ENCODE measurements around the gene TMEM101. TPM values are rescaled to one million over a fixed set of nuclear protein-coding genes. Genes with fewer than 3 reads are reported as not detected.

The TMEM101 gene
- 39.7 and 63.2 TPM in 2 replicates for total RNA-seq

GRCh38 chr17:44014437-44015172, at the start of gene TMEM101:
TSS of gene TMEM101 (minus strand) at chr17:44014963. CDS start at chr17:44014952, 11 bp downstream.

GRCh38 chr17:44004077-44004760, 10.5 kb downstream of the TMEM101 start, which contains the start of gene NAGS:
TSS of gene NAGS (plus strand) at chr17:44004622. CDS start at chr17:44004664, 42 bp downstream.

Other genes with a start within 250 kb of the TMEM101 start
- gene DUSP3, start 236.0 kb downstream of the TMEM101 start, total RNA-seq, result 42.0 and 63.9 TPM in 2 replicates
- under 0.01 and 0.07 TPM in 2 replicates for gene CFAP97D1, start 234.5 kb downstream of the TMEM101 start, total RNA-seq
- gene MPP3, start 181.8 kb downstream of the TMEM101 start, total RNA-seq, result 5.8 and 10.0 TPM in 2 replicates
- gene CD300LG, start 167.8 kb downstream of the TMEM101 start, total RNA-seq, result not detected in 2 replicates
- gene MPP2, start 107.4 kb downstream of the TMEM101 start, total RNA-seq, result 0.28 TPM in 1 of 2 replicates, not detected in the other
- gene PPY, start 72.5 kb downstream of the TMEM101 start, total RNA-seq, result not detected in 2 replicates
- 0.68 TPM in 1 of 2 replicates, not detected in the other for gene PYY, start 61.0 kb downstream of the TMEM101 start, total RNA-seq
- gene NAGS, start 10.3 kb downstream of the TMEM101 start, total RNA-seq, result 11.8 and 19.5 TPM in 2 replicates
- 27.1 and 36.9 TPM in 2 replicates for gene LSM12, start 51.7 kb upstream of the TMEM101 start, total RNA-seq
- gene G6PC3, start 55.8 kb upstream of the TMEM101 start, total RNA-seq, result 6.8 and 11.0 TPM in 2 replicates
- gene HDAC5, start 108.7 kb upstream of the TMEM101 start, total RNA-seq, result 18.5 and 41.2 TPM in 2 replicates
- 0.21 and 0.68 TPM in 2 replicates for gene HROB, start 127.0 kb upstream of the TMEM101 start, total RNA-seq
- gene ASB16, start 155.7 kb upstream of the TMEM101 start, total RNA-seq, result not detected in 2 replicates
- 21.9 and 33.1 TPM in 2 replicates for gene TMUB2, start 172.0 kb upstream of the TMEM101 start, total RNA-seq
- gene ATXN7L3, start 184.9 kb upstream of the TMEM101 start, total RNA-seq, result 56.0 and 56.3 TPM in 2 replicates
- 29.7 and 50.3 TPM in 2 replicates for gene UBTF, start 204.7 kb upstream of the TMEM101 start, total RNA-seq